GM18870 (cell line): ENCODE results near the gene CXXC5.

ENCODE experiments used
- ATAC-seq: cut with Tn5 transposase; IDR thresholded peaks from one replicate; pipeline ENCODE4 v1.9.1; 2021; ENCODE audit warnings: moderate library complexity; ENCODE audit not compliant: unreplicated experiment

The CXXC5 gene

DNA sequence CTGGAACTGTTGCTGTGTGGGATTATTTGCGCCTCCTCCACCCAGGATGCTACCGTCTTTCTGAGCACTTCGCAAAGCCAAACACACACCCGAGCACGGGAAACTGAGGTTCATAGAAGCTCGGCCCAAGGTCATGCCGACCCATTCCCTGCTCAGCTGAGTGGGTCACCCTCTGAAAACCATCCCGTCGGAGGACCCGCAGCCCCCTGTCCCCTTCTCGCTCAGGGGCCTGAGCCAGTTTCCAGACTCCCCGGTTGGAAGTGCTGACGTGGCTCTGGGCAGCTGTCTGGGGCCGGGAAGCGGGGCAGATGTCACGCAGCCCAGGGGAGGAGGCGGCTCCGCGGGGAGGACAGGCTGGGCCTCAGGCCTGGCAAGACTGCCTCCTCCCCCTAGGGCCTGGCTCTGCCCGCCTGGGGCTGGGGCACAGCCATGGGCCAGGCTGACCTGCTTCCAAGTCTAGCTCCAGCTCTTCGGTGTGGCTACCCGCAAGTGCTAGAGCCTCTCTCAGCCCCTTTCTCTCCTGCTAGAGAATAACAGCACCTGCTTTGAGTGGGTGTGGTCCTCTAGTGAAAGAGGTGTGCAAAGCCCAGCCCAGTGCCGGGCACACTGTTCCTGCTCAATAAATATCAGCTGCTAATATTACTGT lies 9.9 kb upstream of the CXXC5 start:
- no peak for ATAC-seq

GRCh38 chr5:139638736-139639618 lies 9.2 kb upstream of the CXXC5 start:
- ATAC-seq = no peak

DNA sequence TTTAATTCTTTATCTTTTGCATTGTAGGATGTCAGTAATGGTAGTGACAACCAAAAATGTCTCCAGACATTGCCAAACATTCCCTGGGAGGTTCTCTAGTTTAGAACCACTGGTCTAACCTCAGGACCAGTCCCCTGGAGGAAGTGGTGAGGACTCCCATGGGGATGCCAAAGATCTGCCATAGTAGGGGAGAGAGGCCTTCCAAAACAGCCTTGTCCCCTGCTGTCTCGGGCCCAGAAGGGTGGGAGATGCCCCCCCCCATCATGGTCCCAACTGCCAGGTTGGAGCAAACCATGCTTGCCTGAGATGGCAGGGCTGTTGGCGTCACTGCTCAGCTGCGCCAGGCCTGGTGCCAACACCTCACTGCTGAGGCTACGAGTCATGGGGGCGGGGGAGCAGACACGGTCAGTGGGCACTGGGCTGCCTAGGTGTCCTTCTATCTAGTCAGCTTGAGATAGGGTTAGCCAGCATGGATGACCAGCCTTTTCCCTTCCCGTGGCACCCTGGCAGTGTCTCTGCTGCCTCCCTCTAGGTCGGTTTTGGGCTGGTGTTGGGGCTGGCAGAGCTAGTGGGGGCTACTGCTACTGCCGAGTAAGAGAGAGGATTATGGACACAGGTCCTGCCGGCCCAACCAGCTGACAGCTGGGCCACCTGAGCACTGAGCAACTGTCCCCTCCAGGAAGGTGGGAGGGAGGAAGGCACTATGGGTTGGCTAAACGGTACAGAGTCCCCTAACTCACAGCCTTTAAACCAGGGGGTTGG lies 8.3 kb upstream of the CXXC5 start:
- no peak for ATAC-seq

- ATAC-seq = no peak
Measured at GRCh38 chr5:139640421-139641115, 7.6 kb upstream of the CXXC5 start.

GRCh38 chr5:139641116-139642080 lies 6.8 kb upstream of the CXXC5 start:
- no peak for ATAC-seq

DNA sequence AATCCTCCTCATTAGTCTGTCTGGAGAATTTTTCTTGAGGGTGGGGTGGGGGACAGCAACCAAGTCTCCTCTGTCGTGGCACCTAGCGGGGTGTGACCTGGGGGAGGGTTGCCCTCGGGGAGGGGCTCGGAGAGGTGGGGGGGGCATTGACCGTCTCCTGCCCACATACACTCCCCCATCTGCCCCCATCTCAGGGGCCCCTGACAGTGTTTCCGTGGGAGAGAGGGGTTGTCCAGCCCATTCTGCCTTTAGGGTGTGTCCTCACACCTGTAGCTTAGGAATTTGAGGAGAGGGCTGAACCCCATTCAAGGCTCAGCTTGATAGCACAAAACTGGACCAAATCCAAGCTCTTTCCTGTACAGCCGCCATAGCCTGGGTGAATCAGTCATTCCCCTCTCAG lies 5.9 kb upstream of the CXXC5 start:
- no peak for ATAC-seq

GRCh38 chr5:139642891-139643871 lies 5.0 kb upstream of the CXXC5 start:
- no peak for ATAC-seq

DNA sequence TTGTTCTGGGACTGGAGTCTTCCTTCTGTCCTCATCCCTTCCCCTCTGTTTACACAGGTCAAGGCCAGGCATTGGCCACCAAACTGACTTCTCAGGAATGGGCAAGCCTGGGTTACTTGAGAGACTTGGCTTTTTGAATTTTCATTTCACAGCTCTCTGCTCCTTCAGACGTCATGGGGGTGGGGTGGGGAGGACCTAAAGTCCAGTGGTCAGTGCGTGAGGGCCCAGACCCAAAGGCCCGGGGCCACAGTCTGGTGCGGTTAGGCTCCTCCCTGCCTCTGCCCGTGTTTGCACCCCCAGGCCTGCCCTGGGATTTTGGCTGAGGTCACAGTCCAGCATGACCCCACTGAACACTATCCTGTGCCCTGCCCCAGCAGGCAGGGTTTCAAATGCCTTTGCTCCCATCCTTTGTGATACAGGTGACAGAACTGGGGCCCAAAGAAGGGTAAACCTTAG lies 4.1 kb upstream of the CXXC5 start:
- ATAC-seq = no peak

GRCh38 chr5:139644646-139645429 lies 3.3 kb upstream of the CXXC5 start:
- ATAC-seq = no peak

- ATAC-seq = no peak
Measured at GRCh38 chr5:139645430-139645871, 2.7 kb upstream of the CXXC5 start.

DNA sequence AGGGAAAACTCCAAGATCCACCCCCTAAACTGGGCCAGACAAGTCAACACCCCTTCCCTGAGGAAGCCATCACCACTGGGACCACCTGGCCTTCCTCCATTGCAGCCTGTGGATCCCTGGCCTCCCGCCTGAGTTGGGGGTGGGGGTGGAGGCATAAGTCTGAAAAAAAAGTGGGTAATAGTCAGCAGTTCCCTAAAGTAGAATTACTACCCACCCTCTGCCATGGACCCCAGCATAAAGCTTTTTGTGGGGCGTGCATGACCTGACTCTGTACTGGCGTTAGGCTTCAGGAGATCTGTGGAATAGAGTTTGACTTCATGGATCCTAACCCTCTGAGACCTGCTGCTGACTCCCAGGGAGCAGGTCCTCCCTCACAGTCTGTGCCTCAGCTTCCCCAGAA lies 2.0 kb upstream of the CXXC5 start:
- ATAC-seq = no peak

- no peak for ATAC-seq
Measured at GRCh38 chr5:139646912-139647505, 1.1 kb upstream of the CXXC5 start.

DNA sequence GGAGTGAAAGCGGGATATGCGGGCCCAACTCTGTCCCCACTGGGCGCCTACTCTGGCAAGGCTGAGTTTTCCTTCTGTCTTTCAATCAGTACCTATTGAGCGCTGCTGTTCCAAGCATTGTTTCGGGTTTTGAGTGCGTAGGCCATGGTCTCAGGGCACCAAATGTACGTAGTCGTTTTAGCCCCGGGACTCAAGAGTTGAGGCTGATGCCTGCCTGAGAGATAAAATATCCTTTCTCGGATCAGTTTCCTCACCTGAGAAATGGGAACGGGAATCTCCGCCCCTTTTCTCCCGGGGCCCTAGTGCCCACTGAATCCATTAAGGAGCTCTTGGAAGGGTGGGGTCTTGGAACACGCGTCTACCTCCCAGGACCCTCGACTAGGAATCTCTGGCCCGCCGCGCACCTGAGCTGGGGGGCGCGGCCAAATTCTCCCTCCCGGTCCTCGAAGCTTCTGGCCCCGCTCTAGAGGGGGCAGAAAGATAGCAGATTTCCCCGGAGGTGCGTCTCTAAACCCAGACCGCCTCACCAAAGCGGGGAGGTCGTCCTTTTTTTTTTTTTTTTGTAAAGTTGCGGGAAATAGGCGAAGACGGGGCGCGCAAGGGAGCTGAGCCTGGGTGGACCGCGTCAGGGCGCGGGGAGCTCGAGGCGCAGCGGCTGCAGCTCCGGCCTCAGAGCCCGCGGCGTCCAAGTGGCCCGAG lies 494 bp upstream of the CXXC5 start:
- ATAC-seq = no peak

GRCh38 chr5:139649082-139649991 lies 1.2 kb downstream of the CXXC5 start:
- ATAC-seq = no peak

DNA sequence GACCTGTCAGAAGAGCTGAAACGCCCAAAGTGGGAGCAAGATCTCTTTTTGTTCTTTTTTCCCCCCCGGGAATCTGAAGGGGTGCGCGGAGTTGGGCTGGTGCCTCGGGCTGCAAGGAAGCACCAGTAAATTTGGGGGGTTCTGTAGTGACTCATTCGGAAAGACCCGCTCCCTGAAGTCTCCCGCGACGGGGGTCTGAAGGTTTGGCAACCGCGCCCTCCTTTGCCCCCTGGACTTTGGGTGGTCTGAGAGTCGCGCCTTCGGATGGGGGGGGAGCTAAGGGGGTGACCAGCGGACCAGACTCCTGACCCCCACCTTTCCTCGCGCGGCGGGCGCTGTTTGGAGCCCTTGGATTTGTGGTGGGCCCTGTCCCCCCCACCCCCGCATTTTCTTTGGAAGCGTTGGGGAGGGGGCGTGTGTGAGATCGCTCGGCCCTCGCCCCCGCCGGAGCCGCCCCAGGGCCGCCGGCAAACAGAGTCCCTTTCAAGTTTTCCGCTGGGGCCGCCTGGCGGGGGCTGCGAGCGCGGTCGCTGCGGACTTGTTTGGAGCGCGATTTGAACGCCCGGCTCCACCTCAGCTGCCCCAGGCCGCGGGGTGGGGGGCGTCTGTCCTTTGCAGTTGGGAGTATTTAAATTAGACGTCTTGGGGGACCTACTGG lies 2.0 kb downstream of the CXXC5 start:
- ATAC-seq = no peak
